K562 treated with DMSO at 1 percent for 4 hours (cell line): ENCODE results near the gene ZMYND15. TPM values are rescaled to one million over a fixed set of nuclear protein-coding genes. Genes with fewer than 3 reads are reported as not detected.

Experiments
- total RNA-seq: library from RNA; unstranded; fragments of 300-600 nt; gene quantifications from 2 replicates; pipeline ENCODE4 v1.2.3, GENCODE V29; 2022; ENCODE audit not compliant: insufficient read depth

Gene ZMYND15
- total RNA-seq, result not detected in 2 replicates

GRCh38 chr17:4739122-4740024 lies at the start of gene ZMYND15, which contains the start of gene CXCL16:
Gene ZMYND15, plus strand, starts transcription at chr17:4739833. Its CDS starts 716 bp downstream, at chr17:4740549.
Gene CXCL16, minus strand, starts transcription at chr17:4739928. Its CDS starts 589 bp downstream, at chr17:4739339.

GRCh38 chr17:4709794-4710692 lies 29.6 kb upstream of the ZMYND15 start, which contains the start of gene ARRB2:
Gene ARRB2, plus strand, starts transcription at chr17:4710632. Its CDS starts 90 bp downstream, at chr17:4710722.

GRCh38 chr17:4771519-4772234 lies 32.0 kb downstream of the ZMYND15 start, which contains the start of gene TM4SF5:
Gene TM4SF5, plus strand, starts transcription at chr17:4771886. Its CDS starts 37 bp downstream, at chr17:4771923.

GRCh38 chr17:4786106-4786511 lies 46.5 kb downstream of the ZMYND15 start, which contains the start of gene VMO1:
Gene VMO1, minus strand, starts transcription at chr17:4786364. Its CDS starts 12 bp downstream, at chr17:4786352.

GRCh38 chr17:4788807-4789700 lies 49.4 kb downstream of the ZMYND15 start, which contains the start of gene GLTPD2:
Gene GLTPD2, plus strand, starts transcription at chr17:4788964. Its CDS starts 48 bp downstream, at chr17:4789012.

Other genes starting within 250 kb of the ZMYND15 start
- gene SPNS2, start 241.0 kb upstream of the ZMYND15 start, total RNA-seq, result not detected in 2 replicates
- gene MYBBP1A, start 184.4 kb upstream of the ZMYND15 start, total RNA-seq, result 14.2 and 18.0 TPM in 2 replicates
- not detected in 2 replicates for gene GGT6, start 179.3 kb upstream of the ZMYND15 start, total RNA-seq
- gene SMTNL2, start 155.3 kb upstream of the ZMYND15 start, total RNA-seq, result not detected in 2 replicates
- not detected in 2 replicates for gene ALOX15, start 98.2 kb upstream of the ZMYND15 start, total RNA-seq
- 37.2 and 38.9 TPM in 2 replicates for gene PELP1, start 35.7 kb upstream of the ZMYND15 start, total RNA-seq
- 18.1 and 20.6 TPM in 2 replicates for gene ARRB2, start 29.2 kb upstream of the ZMYND15 start, total RNA-seq
- gene MED11, start 8.4 kb upstream of the ZMYND15 start, total RNA-seq, result 4.9 and 10.5 TPM in 2 replicates
- not detected in 2 replicates for gene CXCL16, start 95 bp downstream of the ZMYND15 start, total RNA-seq
- gene TM4SF5, start 32.1 kb downstream of the ZMYND15 start, total RNA-seq, result not detected in 2 replicates
- not detected in 2 replicates for gene VMO1, start 46.5 kb downstream of the ZMYND15 start, total RNA-seq
- 1.6 TPM in 1 of 2 replicates, not detected in the other for gene GLTPD2, start 49.1 kb downstream of the ZMYND15 start, total RNA-seq
- gene PSMB6, start 56.3 kb downstream of the ZMYND15 start, total RNA-seq, result 139 and 156 TPM in 2 replicates
- 4.0 and 14.9 TPM in 2 replicates for gene PLD2, start 67.3 kb downstream of the ZMYND15 start, total RNA-seq
- 22.4 and 27.5 TPM in 2 replicates for gene MINK1, start 93.5 kb downstream of the ZMYND15 start, total RNA-seq
- gene C17orf107, start 159.7 kb downstream of the ZMYND15 start, total RNA-seq, result 0.50 and 0.97 TPM in 2 replicates
- gene CHRNE, start 163.3 kb downstream of the ZMYND15 start, total RNA-seq, result not detected in 2 replicates
- 0.71 TPM in 1 of 2 replicates, not detected in the other for gene GP1BA, start 192.4 kb downstream of the ZMYND15 start, total RNA-seq
- 45.8 and 50.8 TPM in 2 replicates for gene SLC25A11, start 200.2 kb downstream of the ZMYND15 start, total RNA-seq
- gene RNF167, start 200.4 kb downstream of the ZMYND15 start, total RNA-seq, result 36.9 and 40.4 TPM in 2 replicates
- 558 and 653 TPM in 2 replicates for gene PFN1, start 208.7 kb downstream of the ZMYND15 start, total RNA-seq
- gene ENO3, start 211.3 kb downstream of the ZMYND15 start, total RNA-seq, result 19.1 and 33.4 TPM in 2 replicates
- 30.6 and 35.7 TPM in 2 replicates for gene SPAG7, start 228.0 kb downstream of the ZMYND15 start, total RNA-seq
- gene CAMTA2, start 247.8 kb downstream of the ZMYND15 start, total RNA-seq, result 17.0 and 18.7 TPM in 2 replicates